Measurements from ENCODE around the gene ZSWIM8. TPM values are rescaled to one million over a fixed set of nuclear protein-coding genes. Genes with fewer than 3 reads are reported as not detected.

Gene ZSWIM8
- total RNA-seq: 60.9 and 68.8 TPM in 2 replicates

GRCh38 chr10:73785211-73785720, at the start of gene ZSWIM8:
TSS of gene ZSWIM8 (plus strand) at chr10:73785606. CDS start at chr10:73785879, 273 bp downstream.

GRCh38 chr10:73743905-73744663, 41.3 kb upstream of the ZSWIM8 start, which contains the start of gene SEC24C:
TSS of gene SEC24C (plus strand) at chr10:73744372. CDS start at chr10:73746833, 2,461 bp downstream.

GRCh38 chr10:73781879-73782748, 3.3 kb upstream of the ZSWIM8 start, which contains the start of gene CHCHD1:
TSS of gene CHCHD1 (plus strand) at chr10:73782048. CDS start at chr10:73782076, 28 bp downstream.

Small RNA genes within 50 kb of the gene (small RNA-seq; reads per million reads assigned to genes)
- not detected for gene AC022400.4
- not detected for gene AC022400.9
- gene ZSWIM8-AS1: not detected

Other genes with a start within 250 kb of the ZSWIM8 start
- gene USP54, start 194.3 kb upstream of the ZSWIM8 start, total RNA-seq: 9.6 and 17.5 TPM in 2 replicates
- gene MYOZ1, start 144.1 kb upstream of the ZSWIM8 start, total RNA-seq: not detected in 2 replicates
- gene SYNPO2L, start 129.6 kb upstream of the ZSWIM8 start, total RNA-seq: not detected in 2 replicates
- 2.4 and 6.0 TPM in 2 replicates for gene AGAP5, start 87.5 kb upstream of the ZSWIM8 start, total RNA-seq
- gene SEC24C, start 41.2 kb upstream of the ZSWIM8 start, total RNA-seq: 69.4 and 72.9 TPM in 2 replicates
- 25.3 and 25.8 TPM in 2 replicates for gene CHCHD1, start 3.6 kb upstream of the ZSWIM8 start, total RNA-seq
- 21.5 and 24.4 TPM in 2 replicates for gene NDST2, start 26.0 kb downstream of the ZSWIM8 start, total RNA-seq
- gene CAMK2G, start 88.9 kb downstream of the ZSWIM8 start, total RNA-seq: 31.8 and 33.1 TPM in 2 replicates
- 18.1 and 26.0 TPM in 2 replicates for gene PLAU, start 125.5 kb downstream of the ZSWIM8 start, total RNA-seq
- 237 and 261 TPM in 2 replicates for gene VCL, start 212.5 kb downstream of the ZSWIM8 start, total RNA-seq

Measured in thoracic aorta endothelial cell (primary cell).